OCI-LY7 (cell line): ENCODE measurements around the gene AGK. TPM values are rescaled to one million over a fixed set of nuclear protein-coding genes. Genes with fewer than 3 reads are reported as not detected.

Experiments used
- BruUV-seq: library from RNA; stranded (reverse); fragments of 400-500 nt; replicated peaks from 2 replicates; lab custom pipeline; 2021; lab: Mats Ljungman, UMichigan
- CTCF ChIA-PET: fragments of 300-600 bp; sonication (Branson Sonifier 250); formaldehyde crosslinking; loops from one replicate; lab custom pipeline; 2022; ENCODE audit warnings: antibody characterized with exemption; ENCODE audit not compliant: unreplicated experiment; lab: Charles Lee
- POLR2A ChIA-PET: fragments of 300-600 bp; sonication (Branson Sonifier 250); formaldehyde crosslinking; loops from one replicate; lab custom pipeline; 2022; ENCODE audit warnings: antibody characterized with exemption; lab: Charles Lee
- DNase-seq: peaks from one replicate; pipeline ENCODE4 v3.0.0-alpha.2; 2015; ENCODE audit warnings: low spot score
- H2AFZ ChIP-seq: fragments of 200-600 bp; sonication (generic), shearing (Covaris generic); 2 replicates; pipeline ENCODE4 v1.6.1; 2014; ENCODE audit warnings: mild to moderate bottlenecking, antibody characterized with exemption, low read length, moderate library complexity
- H3K27ac ChIP-seq: fragments of 200-600 bp; sonication (generic); 2 replicates; pipeline ENCODE4 v1.5.1; 2014; ENCODE audit warnings: mixed run types, low read depth, mild to moderate bottlenecking, moderate library complexity, low read length, inconsistent platforms; ENCODE audit not compliant: poor library complexity, severe bottlenecking
- H3K36me3 ChIP-seq: fragments of 200-600 bp; sonication (generic); 2 replicates; pipeline ENCODE4 v1.6.1; 2014; ENCODE audit warnings: mild to moderate bottlenecking, antibody characterized with exemption, low read length, moderate library complexity, mixed read lengths; ENCODE audit not compliant: insufficient read depth
- H3K4me1 ChIP-seq: fragments of 200-600 bp; sonication (generic); 2 replicates; pipeline ENCODE4 v1.5.1; 2014; ENCODE audit warnings: mild to moderate bottlenecking, low read length; ENCODE audit not compliant: insufficient read depth, poor library complexity, severe bottlenecking
- H3K4me2 ChIP-seq: fragments of 200-600 bp; sonication (generic); 2 replicates; pipeline ENCODE4 v1.6.1; 2014; ENCODE audit warnings: mild to moderate bottlenecking, low read length
- H3K4me3 ChIP-seq: fragments of 200-600 bp; sonication (generic); 2 replicates; pipeline ENCODE4 v1.5.1; 2014; ENCODE audit warnings: mild to moderate bottlenecking, low read depth, low read length; ENCODE audit not compliant: poor library complexity, severe bottlenecking
- H3K79me2 ChIP-seq: fragments of 200-600 bp; sonication (generic); 2 replicates; pipeline ENCODE4 v1.6.1; 2016; ENCODE audit warnings: low read depth, mild to moderate bottlenecking, low read length, moderate library complexity, mixed read lengths; ENCODE audit not compliant: insufficient read depth
- H3K9me2 ChIP-seq: fragments of 200-600 bp; sonication (generic); 2 replicates; pipeline ENCODE4 v1.6.1; 2016; ENCODE audit warnings: mild to moderate bottlenecking, low read length, mixed read lengths; ENCODE audit not compliant: insufficient read depth
- H3K9me3 ChIP-seq: fragments of 200-600 bp; sonication (generic); 2 replicates; pipeline ENCODE4 v1.6.1; 2014; ENCODE audit warnings: mild to moderate bottlenecking, mixed run types, low read length, mixed read lengths
- H4K20me1 ChIP-seq: fragments of 200-600 bp; sonication (generic); 2 replicates; pipeline ENCODE4 v1.6.1; 2014; ENCODE audit warnings: mild to moderate bottlenecking, antibody characterized with exemption, low read length, moderate library complexity, mixed read lengths; ENCODE audit not compliant: insufficient read depth
- CTCF ChIP-seq: fragments of 200-600 bp; sonication (generic); conservative IDR thresholded peaks from 2 replicates; pipeline ENCODE4 v1.5.1; 2014; ENCODE audit warnings: mild to moderate bottlenecking, antibody characterized with exemption, low read length, moderate library complexity, mixed read lengths
- EZH2phosphoT487 ChIP-seq: fragments of 200-600 bp; sonication (generic); IDR thresholded peaks from 2 replicates; pipeline ENCODE4 v1.6.1; 2018; ENCODE audit warnings: low read depth, borderline replicate concordance, mild to moderate bottlenecking, mixed run types, antibody characterized with exemption, low read length, moderate library complexity, mixed read lengths
- intact Hi-C: fragments of 100-400 bp; cut with micrococcal nuclease; formaldehyde crosslinking; loops from one replicate; pipeline ENCODE4 v1.10.0; 2022; ENCODE audit not compliant: unreplicated experiment
- total RNA-seq, 2 experiments: library from RNA; depleted of rRNA in 1 of 2; stranded (reverse); fragments of >200 nt in 1 of 2; shearing (Covaris generic) in 1 of 2; gene quantifications; 2 replicates each; pipeline ENCODE4 v1.2.3, GENCODE V29; 2014 to 2022

Gene AGK
- total RNA-seq, 2 experiments from 2014 or later: 31.2 to 33.6 TPM

- no peaks in the 10 kb centered on the region for H3K9me3 ChIP-seq
- no peaks in the 10 kb centered on the region for H3K79me2 ChIP-seq
- intact Hi-C loops: no loop called here
- TF ChIP-seq CTCF (no peak), EZH2phosphoT487 (no peak)
- DNase-seq: no peak
- no peak overlapping the region for H3K27ac ChIP-seq
- no peak overlapping the region for H3K4me2 ChIP-seq
- POLR2A ChIA-PET: no interaction called here
- peaks cover 32% of the 10 kb centered on the region for H3K36me3 ChIP-seq
- no peak overlapping the region for H2AFZ ChIP-seq
- H3K4me3 ChIP-seq: no peak overlapping the region
- H4K20me1 ChIP-seq: no peaks in the 10 kb centered on the region
- H3K9me2 ChIP-seq: no peaks in the 10 kb centered on the region
- CTCF ChIA-PET: no interaction called here
- no peaks in the 10 kb centered on the region for H3K4me1 ChIP-seq
- no TSS peak for BruUV-seq
These were observed 73.6 kb downstream of the AGK start for GRCh38 chr7:141624763-141625162.

GRCh38 chr7:141630621-141631020 lies 79.4 kb downstream of the AGK start:
- POLR2A ChIA-PET: interaction anchor here (1.0 kb wide), 1 partner anchor 15 kb away, joined by 3 read pairs; no protein-coding TSS in a partner anchor
- CTCF ChIA-PET: no interaction called here

More at GRCh38 chr7:141630621-141631020, 79.4 kb downstream of the AGK start:
- TF ChIP-seq CTCF (no peak), EZH2phosphoT487 (no peak)
- intact Hi-C loops: no loop called here
- H3K79me2 ChIP-seq: no peaks in the 10 kb centered on the region
- H3K4me2 ChIP-seq: no peak overlapping the region
- no peaks in the 10 kb centered on the region; the same call in 1 of the 2 replicates for H3K36me3 ChIP-seq
- no peaks in the 10 kb centered on the region for H4K20me1 ChIP-seq
- H3K9me3 ChIP-seq: no peaks in the 10 kb centered on the region
- no peak for DNase-seq
- no peak overlapping the region for H2AFZ ChIP-seq
- H3K27ac ChIP-seq: no peak overlapping the region
- BruUV-seq: no TSS peak
- H3K4me1 ChIP-seq: no peaks in the 10 kb centered on the region
- H3K9me2 ChIP-seq: no peaks in the 10 kb centered on the region
- H3K4me3 ChIP-seq: no peak overlapping the region
